ENCODE results near the gene SLC30A5.

DNA sequence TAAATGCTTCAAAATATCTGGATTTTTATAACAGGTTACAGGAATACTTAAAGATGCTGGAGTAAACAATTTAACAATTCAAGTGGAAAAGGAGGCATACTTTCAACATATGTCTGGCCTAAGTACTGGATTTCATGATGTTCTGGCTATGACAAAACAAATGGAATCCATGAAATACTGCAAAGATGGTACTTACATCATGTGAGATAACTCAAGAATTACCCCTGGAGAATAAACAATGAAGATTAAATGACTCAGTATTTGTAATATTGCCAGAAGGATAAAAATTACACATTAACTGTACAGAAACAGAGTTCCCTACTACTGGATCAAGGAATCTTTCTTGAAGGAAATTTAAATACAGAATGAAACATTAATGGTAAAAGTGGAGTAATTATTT lies 35.6 kb downstream of the SLC30A5 start:
- no peak for TF ChIP-seq POLR2AphosphoS5 (IDR thresholded peaks at IDR 0.05; ENCODE audit: low read length)
- TF ChIP-seq RCOR1 (conservative IDR thresholded peaks at IDR 0.05; ENCODE audit: low read depth, low read length) = no peak
- no peak for TF ChIP-seq SMAD1 (IDR thresholded peaks at IDR 0.05; ENCODE audit: low read depth, partially characterized antibody)
- TF ChIP-seq, protein P1, sequence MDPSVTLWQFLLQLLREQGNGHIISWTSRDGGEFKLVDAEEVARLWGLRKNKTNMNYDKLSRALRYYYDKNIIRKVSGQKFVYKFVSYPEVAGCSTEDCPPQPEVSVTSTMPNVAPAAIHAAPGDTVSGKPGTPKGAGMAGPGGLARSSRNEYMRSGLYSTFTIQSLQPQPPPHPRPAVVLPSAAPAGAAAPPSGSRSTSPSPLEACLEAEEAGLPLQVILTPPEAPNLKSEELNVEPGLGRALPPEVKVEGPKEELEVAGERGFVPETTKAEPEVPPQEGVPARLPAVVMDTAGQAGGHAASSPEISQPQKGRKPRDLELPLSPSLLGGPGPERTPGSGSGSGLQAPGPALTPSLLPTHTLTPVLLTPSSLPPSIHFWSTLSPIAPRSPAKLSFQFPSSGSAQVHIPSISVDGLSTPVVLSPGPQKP (IDR thresholded peaks at IDR 0.05; ENCODE audit: low read depth, low read length) = no peak
- TF ChIP-seq POLR2A (IDR thresholded peaks at IDR 0.05; ENCODE audit: low read depth, low read length) = no peak
- TF ChIP-seq DPF2 (IDR thresholded peaks at IDR 0.05) = no peak

Measured in GM12878 (cell line).